Measurements from ENCODE around the gene SEC11A. TPM values are rescaled to one million over a fixed set of nuclear protein-coding genes. Genes with fewer than 3 reads are reported as not detected.
A peak's percentile ranks its signal among the peaks of the same experiment; 100 is the strongest.

The SEC11A gene
- polyA plus RNA-seq, 1 donor from 2014 or later = 158 TPM

- Histone ChIP-seq H2AFZ (ENCODE audit: low read depth, low read length) (no peak overlapping the region), H3K9ac (ENCODE audit: low read length) (peak overlapping the region; percentile 40), H3F3A (ENCODE audit: insufficient read depth, low read length, poor library complexity, severe bottlenecking) (no peaks in the 10 kb centered on the region)
Measured at GRCh38 chr15:84657748-84658079, 58.2 kb downstream of the SEC11A start.

DNA sequence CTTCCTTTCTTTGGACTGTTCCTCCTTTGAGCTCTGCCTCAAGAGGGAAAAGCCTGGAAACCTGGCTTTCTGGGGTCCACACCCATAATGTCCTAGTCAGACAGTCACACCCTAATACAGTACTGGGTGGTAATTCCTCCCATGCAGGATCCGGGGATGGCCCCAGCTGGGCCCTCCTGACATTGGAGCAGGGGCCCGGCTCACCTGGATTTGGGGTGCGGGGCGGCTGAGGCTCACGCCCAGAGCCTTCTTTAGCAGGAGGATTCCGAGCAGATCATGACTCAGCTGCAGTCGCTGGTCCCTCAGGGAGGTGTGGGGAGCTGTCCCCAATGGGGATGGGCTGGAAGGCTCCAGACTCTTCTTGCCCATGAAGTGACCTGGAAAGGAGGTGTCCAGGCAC is 59.0 kb downstream of the SEC11A start:
- no peak for TF ChIP-seq EZH2 (IDR thresholded peaks at IDR 0.05; ENCODE audit: borderline replicate concordance, insufficient read depth, low read length, poor library complexity, severe bottlenecking)
- TF ChIP-seq, protein P1, sequence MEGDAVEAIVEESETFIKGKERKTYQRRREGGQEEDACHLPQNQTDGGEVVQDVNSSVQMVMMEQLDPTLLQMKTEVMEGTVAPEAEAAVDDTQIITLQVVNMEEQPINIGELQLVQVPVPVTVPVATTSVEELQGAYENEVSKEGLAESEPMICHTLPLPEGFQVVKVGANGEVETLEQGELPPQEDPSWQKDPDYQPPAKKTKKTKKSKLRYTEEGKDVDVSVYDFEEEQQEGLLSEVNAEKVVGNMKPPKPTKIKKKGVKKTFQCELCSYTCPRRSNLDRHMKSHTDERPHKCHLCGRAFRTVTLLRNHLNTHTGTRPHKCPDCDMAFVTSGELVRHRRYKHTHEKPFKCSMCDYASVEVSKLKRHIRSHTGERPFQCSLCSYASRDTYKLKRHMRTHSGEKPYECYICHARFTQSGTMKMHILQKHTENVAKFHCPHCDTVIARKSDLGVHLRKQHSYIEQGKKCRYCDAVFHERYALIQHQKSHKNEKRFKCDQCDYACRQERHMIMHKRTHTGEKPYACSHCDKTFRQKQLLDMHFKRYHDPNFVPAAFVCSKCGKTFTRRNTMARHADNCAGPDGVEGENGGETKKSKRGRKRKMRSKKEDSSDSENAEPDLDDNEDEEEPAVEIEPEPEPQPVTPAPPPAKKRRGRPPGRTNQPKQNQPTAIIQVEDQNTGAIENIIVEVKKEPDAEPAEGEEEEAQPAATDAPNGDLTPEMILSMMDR (IDR thresholded peaks at IDR 0.05; ENCODE audit: poor library complexity, severe bottlenecking) = no peak
- no peak for TF ChIP-seq RAD21 (conservative IDR thresholded peaks at IDR 0.05)
- TF ChIP-seq TAF1 (IDR thresholded peaks at IDR 0.05; ENCODE audit: low read depth) = no peak
- no peak for TF ChIP-seq SMC3 (conservative IDR thresholded peaks at IDR 0.05; ENCODE audit: poor library complexity)
- TF ChIP-seq, protein P2, sequence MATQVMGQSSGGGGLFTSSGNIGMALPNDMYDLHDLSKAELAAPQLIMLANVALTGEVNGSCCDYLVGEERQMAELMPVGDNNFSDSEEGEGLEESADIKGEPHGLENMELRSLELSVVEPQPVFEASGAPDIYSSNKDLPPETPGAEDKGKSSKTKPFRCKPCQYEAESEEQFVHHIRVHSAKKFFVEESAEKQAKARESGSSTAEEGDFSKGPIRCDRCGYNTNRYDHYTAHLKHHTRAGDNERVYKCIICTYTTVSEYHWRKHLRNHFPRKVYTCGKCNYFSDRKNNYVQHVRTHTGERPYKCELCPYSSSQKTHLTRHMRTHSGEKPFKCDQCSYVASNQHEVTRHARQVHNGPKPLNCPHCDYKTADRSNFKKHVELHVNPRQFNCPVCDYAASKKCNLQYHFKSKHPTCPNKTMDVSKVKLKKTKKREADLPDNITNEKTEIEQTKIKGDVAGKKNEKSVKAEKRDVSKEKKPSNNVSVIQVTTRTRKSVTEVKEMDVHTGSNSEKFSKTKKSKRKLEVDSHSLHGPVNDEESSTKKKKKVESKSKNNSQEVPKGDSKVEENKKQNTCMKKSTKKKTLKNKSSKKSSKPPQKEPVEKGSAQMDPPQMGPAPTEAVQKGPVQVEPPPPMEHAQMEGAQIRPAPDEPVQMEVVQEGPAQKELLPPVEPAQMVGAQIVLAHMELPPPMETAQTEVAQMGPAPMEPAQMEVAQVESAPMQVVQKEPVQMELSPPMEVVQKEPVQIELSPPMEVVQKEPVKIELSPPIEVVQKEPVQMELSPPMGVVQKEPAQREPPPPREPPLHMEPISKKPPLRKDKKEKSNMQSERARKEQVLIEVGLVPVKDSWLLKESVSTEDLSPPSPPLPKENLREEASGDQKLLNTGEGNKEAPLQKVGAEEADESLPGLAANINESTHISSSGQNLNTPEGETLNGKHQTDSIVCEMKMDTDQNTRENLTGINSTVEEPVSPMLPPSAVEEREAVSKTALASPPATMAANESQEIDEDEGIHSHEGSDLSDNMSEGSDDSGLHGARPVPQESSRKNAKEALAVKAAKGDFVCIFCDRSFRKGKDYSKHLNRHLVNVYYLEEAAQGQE (IDR thresholded peaks at IDR 0.05; ENCODE audit: borderline replicate concordance) = no peak
- TF ChIP-seq MXI1 (conservative IDR thresholded peaks at IDR 0.05; ENCODE audit: poor library complexity, severe bottlenecking) = no peak
- TF ChIP-seq POLR2AphosphoS5 (IDR thresholded peaks at IDR 0.05) = no peak
- TF ChIP-seq EP300 (conservative IDR thresholded peaks at IDR 0.05; ENCODE audit: poor library complexity, severe bottlenecking) = no peak
- Histone ChIP-seq H4K20me1 (ENCODE audit: insufficient read depth) (no peaks in the 10 kb centered on the region), H3K27ac (ENCODE audit: low read length) (no peak overlapping the region), H3K9ac (ENCODE audit: low read length) (no peak overlapping the region), H3K9me3 (ENCODE audit: low read length) (no peaks in the 10 kb centered on the region), H3K4me2 (ENCODE audit: low read length) (no peak overlapping the region), H3K9me2 (ENCODE audit: insufficient read depth, low read length) (no peaks in the 10 kb centered on the region), H2AFZ (ENCODE audit: low read depth, low read length) (no peak overlapping the region), H3K36me3 (ENCODE audit: insufficient read depth, low read length) (no peaks in the 10 kb centered on the region), H3K27me3 (ENCODE audit: insufficient read depth, low read depth, low read length) (no peaks in the 10 kb centered on the region), H3F3A (ENCODE audit: insufficient read depth, low read length, poor library complexity, severe bottlenecking) (no peaks in the 10 kb centered on the region), H3K4me3 (ENCODE audit: low read length) (no peak overlapping the region), H3K79me2 (replicated peaks; ENCODE audit: insufficient read depth, low read length) (peaks cover 11% of the 10 kb centered on the region)

More at GRCh38 chr15:84657748-84658079, 58.2 kb downstream of the SEC11A start:
- Histone ChIP-seq H3K4me2 (ENCODE audit: low read length) (no peak overlapping the region), H4K20me1 (ENCODE audit: insufficient read depth) (no peaks in the 10 kb centered on the region), H3K27me3 (ENCODE audit: insufficient read depth, low read depth, low read length) (no peaks in the 10 kb centered on the region), H3K27ac (ENCODE audit: low read length) (no peak overlapping the region), H3K9me3 (ENCODE audit: low read length) (no peaks in the 10 kb centered on the region), H3K36me3 (ENCODE audit: insufficient read depth, low read length) (no peaks in the 10 kb centered on the region), H3K9me2 (ENCODE audit: insufficient read depth, low read length) (no peaks in the 10 kb centered on the region), H3K4me3 (ENCODE audit: low read length) (peak overlapping the region; percentile 62), H3K79me2 (replicated peaks; ENCODE audit: insufficient read depth, low read length) (peaks cover 4% of the 10 kb centered on the region)
- TF ChIP-seq TAF1 (IDR thresholded peaks at IDR 0.05; ENCODE audit: low read depth) (no peak), EP300 (conservative IDR thresholded peaks at IDR 0.05; ENCODE audit: poor library complexity, severe bottlenecking) (no peak), RAD21 (conservative IDR thresholded peaks at IDR 0.05) (no peak), MXI1 (conservative IDR thresholded peaks at IDR 0.05; ENCODE audit: poor library complexity, severe bottlenecking) (no peak), SMC3 (conservative IDR thresholded peaks at IDR 0.05; ENCODE audit: poor library complexity) (no peak), EZH2 (IDR thresholded peaks at IDR 0.05; ENCODE audit: borderline replicate concordance, insufficient read depth, low read length, poor library complexity, severe bottlenecking) (no peak), POLR2AphosphoS5 (IDR thresholded peaks at IDR 0.05) (no peak)
- TF ChIP-seq, protein P2 (IDR thresholded peaks at IDR 0.05; ENCODE audit: borderline replicate concordance) = no peak
- TF ChIP-seq, protein P1 (IDR thresholded peaks at IDR 0.05; ENCODE audit: poor library complexity, severe bottlenecking) = no peak
